22Rv1 (cell line): ENCODE results near the gene RBM10.

ENCODE experiments used
- CTCF ChIP-seq: fragments of 450-650 bp; IDR thresholded peaks from 2 replicates; pipeline ENCODE4 v1.5.1; 2017; ENCODE audit warnings: mild to moderate bottlenecking
- ZFX ChIP-seq: fragments of 450-650 bp; IDR thresholded peaks from 2 replicates; pipeline ENCODE4 v1.6.1; 2017; ENCODE audit warnings: antibody characterized with exemption, borderline replicate concordance

- TF ChIP-seq CTCF: no peak
- no peak for TF ChIP-seq ZFX
Observed at GRCh38 chrX:47228550-47229270, 83.7 kb downstream of the RBM10 start.
